ENCODE measurements around the gene RBCK1. TPM values are rescaled to one million over a fixed set of nuclear protein-coding genes. Genes with fewer than 3 reads are reported as not detected.
A peak's percentile ranks its signal among the peaks of the same experiment; 100 is the strongest.
"Not testable (repeated sequence)": the region's sequence is repeated elsewhere in the genome, so short reads cannot be mapped to it uniquely, and the experiment has no call there.

Gene RBCK1
- 44.8 TPM for total RNA-seq
- long read RNA-seq, transcript RBCK1-202 (12 exons, 2,774 nt) = major isoform, 68 of 133 reads
- long read RNA-seq, transcript RBCK1-213 (3 exons, 1,200 nt) = minor isoform, 7 of 133 reads
- long read RNA-seq, partial matches to known transcripts = 42 of 133 reads
- long read RNA-seq, other reads (novel, unspliced or antisense) = 11 of 133 reads

DNA sequence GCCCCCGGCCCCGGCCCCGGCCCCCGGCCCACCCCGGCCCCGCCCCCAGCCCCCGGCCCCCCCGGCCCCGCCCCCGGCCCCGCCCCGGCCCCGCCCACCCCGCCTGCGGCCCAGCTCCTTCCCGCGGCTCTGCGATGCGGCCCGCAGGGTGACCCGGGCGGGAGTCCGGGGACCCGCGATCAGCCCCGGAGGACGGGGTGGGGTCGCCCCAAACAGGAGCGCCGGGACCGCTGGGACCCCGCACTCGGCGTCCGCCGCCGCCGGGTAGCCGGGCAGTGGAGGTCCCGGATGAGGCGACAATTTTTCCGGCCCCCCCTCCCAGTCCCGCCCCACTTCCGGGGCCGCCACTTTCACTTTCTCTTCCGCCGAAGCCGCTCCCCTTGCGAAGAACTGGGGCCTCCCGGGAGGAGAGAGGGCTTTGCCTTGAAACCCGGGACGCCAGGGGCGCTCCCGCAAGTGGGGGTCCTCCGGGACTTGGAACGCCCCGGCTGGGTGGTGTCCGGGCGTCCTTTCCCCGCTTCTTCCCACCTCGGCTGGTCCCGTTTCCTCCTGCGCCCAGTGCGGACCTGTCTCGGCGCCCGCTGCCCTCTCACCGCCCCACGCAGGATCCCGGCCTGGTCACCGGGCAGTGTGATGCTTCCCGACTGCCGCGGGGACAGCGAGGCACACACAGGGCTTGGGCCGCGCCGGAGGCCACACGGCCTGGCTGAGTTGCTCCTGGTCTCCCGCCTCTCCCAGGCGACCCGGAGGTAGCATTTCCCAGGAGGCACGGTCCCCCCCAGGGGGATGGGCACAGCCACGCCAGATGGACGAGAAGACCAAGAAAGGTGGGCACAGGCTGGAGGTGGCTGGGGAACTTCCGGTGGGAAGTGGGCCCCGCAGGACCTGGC lies at the start of gene RBCK1:
Gene RBCK1, plus strand, starts transcription at position 347 of the 890 bp plus-strand sequence. Its CDS starts 459 bp downstream, at position 806.
- DNase-seq (peak; percentile 90), ATAC-seq (peak; percentile 91)
- intact Hi-C loops (cut with micrococcal nuclease) = no loop called here

DNA sequence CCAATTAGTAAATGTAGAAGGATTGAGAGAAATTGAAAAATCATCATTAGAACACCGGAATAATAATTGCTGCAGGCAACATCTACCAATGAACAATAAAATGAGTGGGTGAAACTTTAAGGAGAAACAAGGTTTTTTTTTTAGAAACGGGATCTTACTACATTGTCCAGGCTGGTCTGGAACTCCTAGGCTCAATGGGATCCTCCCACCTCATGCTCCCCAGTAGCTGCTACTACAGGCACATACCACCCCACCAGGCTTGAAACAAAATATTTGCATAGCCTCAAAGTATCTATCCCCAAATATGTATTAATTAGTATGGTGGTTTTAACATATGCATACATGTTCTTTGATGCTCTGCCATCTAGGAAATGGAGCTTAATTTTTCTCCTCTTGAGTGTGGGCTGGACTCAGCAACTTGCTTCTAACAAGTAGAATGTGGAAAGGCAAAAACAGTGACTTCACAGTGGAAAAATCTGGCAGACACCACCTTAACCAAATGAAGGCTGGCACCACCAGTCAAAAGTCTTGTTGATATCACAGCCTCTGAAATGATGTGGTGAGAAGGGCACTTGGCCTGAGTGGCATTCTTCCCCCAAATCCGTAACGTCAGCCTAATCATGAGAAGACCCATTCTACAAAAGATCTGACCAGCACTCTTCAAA lies 49.1 kb upstream of the RBCK1 start:
- DNase-seq (no peak), ATAC-seq (no peak)
- intact Hi-C loops (cut with micrococcal nuclease) = no loop called here

DNA sequence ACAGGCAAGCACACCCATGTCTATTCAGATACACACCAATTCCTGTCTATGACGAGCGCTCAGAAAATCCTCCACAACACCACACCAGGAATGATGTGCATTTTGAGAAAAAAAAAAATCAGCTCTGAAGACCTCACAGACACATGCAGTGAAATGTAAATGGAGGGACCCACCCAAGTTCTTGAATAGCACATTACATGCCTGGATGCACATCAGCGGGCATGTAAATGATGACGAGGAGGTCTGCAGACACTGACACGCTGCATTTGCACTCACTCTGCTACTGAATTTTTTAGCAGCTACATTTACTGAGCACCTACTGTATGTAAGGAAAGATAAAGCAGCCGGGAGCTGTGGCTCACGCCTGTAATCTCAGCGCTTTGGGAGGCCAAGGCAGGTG lies 46.5 kb upstream of the RBCK1 start:
- ATAC-seq (no peak), DNase-seq (no peak)
- intact Hi-C loops (cut with micrococcal nuclease) = no loop called here

- DNase-seq = peak; percentile 93
- intact Hi-C loops (cut with micrococcal nuclease) = no loop called here
- peak; percentile 95 for ATAC-seq
Observed at GRCh38 chr20:362271-363254, 45.5 kb upstream of the RBCK1 start.

DNA sequence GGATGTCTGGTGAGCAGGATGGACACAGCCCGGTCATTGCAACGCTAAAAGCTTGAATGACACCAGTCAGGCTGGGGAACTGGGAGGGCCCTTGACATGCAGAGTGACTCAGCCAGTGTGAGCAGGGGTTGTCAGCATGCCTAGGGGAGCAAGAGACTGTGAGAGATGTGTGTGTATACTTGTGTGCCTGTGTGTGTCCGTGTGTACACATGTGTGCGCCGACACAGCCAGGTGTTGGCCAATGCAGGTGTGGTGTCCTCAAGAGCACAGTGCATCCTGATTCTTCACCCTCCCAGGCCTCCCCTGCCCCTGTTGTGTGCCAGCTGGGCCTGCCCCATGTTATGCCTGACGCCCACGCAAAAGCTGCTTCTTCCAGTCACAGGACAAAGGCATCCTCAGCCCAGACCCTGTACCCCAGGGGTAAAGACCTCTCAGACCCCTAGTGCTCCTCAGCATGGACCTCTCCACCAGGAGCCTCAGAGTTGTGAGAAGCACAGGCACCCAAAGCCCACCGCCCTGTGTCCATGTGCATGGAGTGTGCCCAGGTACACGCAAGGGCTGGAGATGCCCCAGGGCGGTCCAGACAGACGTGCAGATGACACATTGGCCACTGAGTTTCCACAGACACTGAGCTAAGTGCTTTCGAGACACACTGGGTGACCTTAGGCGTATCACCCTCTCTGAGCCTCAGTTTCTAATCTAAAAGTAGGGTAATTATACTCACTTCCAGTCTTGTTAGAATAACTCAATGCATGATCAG lies 44.6 kb upstream of the RBCK1 start:
- intact Hi-C loops (cut with micrococcal nuclease) = no loop called here
- ATAC-seq = no peak
- no peak for DNase-seq

- intact Hi-C loops (cut with micrococcal nuclease) = no loop called here
- DNase-seq = no peak
- no peak for ATAC-seq
Observed at GRCh38 chr20:364905-365794, 42.9 kb upstream of the RBCK1 start.

DNA sequence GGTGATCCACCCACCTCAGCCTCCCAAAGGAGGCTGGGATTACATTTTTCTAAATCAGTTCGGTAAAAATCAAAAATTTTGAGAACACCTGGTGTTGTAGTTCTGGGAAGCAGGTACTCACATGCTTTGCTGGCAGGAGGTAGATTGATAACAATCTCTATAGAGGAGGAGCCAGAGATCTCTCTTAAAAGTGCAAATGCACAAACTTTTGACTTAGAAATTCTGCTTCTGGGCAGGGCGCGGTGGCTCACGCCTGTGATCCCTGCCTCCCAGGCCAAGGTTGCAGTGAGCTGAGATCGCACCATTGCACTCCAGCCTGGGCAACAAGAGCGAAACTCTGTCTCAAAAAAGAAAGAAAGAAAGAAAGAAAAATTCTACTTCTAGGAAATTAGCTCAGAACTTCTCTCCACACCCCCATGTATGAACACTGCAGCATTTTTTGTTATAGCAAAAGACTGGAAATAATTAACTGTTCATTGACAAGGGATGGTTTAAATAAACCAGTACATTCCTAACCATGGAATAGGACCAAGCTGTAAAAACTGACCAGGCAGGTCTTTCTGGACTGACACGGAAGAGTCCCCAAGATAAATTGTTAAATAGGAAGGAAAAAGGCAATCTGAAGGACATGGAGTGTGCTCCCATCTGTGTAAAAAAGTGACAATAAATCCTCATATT lies 41.9 kb upstream of the RBCK1 start:
- ATAC-seq (no peak), DNase-seq (no peak)
- intact Hi-C loops (cut with micrococcal nuclease) = no loop called here

DNA sequence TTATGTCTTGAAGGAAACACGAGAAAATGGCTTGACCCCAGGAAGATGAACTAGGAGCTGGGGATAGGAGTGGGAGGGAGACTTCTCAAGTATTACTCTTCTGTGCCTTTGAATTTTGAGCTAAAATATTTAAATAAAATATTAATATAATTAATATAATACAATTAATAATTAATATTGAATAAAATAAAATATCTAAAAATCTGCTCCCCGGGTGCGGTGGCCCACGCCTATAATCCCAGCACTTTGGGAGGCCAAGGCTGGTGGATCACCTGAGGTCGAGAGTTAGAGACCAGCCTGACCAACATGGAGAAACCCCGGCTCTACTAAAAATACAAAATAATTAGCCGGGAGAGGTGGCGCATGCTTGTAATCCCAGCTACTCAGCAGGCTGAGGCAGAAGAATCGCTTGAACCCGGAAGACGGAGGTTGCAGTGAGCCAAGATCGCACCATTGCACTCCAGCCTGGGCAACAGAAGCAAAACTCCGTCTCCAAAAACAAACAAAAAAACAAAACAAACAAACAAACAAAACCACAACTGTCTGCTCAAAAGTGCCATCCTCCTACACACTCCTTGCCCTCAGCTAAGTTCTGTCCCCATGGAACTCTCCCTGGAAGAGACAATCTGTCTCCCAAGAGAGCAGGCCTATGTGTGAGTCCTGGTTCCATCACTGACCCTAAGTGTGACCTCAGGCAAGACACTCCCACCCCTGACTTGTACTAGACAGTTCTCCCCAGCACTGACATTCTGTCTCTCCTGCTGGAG lies 41.2 kb upstream of the RBCK1 start:
- ATAC-seq (no peak), DNase-seq (no peak)
- intact Hi-C loops (cut with micrococcal nuclease) = no loop called here

GRCh38 chr20:367486-367887 lies 40.6 kb upstream of the RBCK1 start:
- DNase-seq = no peak
- no peak for ATAC-seq
- intact Hi-C loops (cut with micrococcal nuclease) = no loop called here

DNA sequence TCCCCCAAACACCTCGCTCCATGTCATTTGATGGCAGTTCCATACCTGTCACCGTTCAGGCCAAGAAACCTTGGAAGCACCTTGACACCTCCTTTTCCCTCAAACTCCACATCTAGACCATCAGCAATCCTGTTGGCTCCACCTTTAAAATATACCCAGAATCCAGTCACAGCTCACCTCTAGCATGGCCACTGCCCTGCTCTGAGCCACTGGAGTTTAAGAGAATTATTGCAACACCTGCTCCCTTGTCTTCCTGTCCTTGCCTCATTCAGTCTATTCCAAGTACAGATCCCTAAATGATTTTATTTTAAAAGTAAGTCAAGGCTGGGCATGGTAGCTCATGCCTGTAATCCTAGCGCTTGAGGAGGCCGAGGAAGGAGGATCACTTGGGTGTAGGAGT lies 39.2 kb upstream of the RBCK1 start:
- ATAC-seq = no peak
- intact Hi-C loops (cut with micrococcal nuclease) = no loop called here
- DNase-seq = no peak

- DNase-seq = no peak
- ATAC-seq = no peak
- intact Hi-C loops (cut with micrococcal nuclease) = no loop called here
Observed at GRCh38 chr20:370151-370600, 37.9 kb upstream of the RBCK1 start.

DNA sequence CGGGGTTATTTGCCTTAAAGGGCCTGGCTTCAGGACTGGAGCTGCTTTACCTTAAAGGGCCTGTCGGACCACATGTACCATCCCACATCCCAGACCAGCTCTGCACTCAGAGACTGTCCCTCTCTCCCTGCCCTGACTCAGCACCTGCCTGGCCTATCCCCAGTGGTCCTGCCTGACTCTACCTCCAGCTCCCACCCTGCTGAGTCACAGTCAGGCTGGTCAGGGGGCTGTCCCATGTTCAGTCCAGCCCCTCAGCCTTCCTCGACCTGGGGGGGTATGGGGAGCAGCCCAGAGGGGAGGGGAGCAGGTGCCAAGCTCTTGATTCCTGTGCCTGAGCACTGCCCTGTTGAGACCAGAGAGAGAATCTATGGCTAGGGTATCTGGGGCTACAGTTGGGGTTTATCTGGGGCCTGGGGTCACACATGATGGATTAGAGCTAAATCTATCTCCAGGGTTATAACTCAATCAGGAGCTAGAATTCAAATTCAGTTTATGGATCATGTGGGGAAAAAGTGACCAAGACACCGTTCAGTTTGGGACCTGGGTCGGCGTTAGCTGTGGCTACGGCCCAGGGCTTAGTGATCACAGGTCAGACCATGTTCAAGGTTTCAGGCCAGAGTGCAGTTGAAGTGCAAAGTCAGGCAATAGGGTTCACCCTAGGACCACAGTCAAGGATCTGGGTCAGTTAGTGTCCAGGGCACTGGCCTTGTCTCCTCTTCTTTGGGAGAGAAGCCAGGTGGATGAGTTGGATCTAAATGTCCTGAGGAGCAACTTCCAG lies 36.9 kb upstream of the RBCK1 start:
- no peak for DNase-seq
- intact Hi-C loops (cut with micrococcal nuclease) = no loop called here
- no peak for ATAC-seq

DNA sequence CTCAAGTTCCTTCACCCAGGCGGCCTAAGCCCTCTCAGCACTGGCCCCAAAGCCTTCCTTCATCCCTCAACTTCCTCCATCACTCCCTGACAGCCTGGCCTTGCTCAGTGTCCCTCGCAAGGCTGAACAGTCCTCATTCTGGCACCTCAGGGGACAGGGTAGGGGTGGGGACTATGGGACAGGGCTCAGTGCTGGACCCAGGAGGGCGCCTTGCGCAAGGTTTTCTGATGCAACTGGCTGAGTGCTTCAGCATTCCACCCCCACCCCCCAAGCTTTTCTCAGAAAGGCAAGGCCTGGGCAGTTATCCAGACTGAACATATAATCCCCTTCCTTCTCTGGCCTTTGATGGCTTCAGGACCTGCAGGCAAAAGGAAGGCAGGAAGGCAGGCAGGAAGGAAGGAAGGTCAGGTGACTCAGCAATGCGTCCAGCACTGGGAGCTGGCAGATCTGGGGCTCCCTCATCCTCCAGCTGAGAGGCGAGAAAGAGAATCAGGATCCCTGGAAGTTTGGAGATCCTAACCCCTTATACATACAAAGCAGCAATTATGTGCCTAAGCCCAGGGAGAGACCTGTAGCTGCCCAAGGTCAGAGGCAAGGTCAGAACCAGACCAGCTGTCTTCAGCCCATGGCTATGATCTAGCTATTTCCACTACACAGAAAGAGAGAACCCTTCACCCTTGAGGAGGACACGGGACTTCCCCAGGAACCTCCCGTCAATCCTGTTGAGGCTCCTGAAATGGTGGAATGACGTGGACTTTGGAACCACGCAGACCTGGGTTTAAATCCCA lies 36.1 kb upstream of the RBCK1 start:
- DNase-seq (peak; percentile 51), ATAC-seq (peak; percentile 64)
- intact Hi-C loops (cut with micrococcal nuclease) = no loop called here

DNA sequence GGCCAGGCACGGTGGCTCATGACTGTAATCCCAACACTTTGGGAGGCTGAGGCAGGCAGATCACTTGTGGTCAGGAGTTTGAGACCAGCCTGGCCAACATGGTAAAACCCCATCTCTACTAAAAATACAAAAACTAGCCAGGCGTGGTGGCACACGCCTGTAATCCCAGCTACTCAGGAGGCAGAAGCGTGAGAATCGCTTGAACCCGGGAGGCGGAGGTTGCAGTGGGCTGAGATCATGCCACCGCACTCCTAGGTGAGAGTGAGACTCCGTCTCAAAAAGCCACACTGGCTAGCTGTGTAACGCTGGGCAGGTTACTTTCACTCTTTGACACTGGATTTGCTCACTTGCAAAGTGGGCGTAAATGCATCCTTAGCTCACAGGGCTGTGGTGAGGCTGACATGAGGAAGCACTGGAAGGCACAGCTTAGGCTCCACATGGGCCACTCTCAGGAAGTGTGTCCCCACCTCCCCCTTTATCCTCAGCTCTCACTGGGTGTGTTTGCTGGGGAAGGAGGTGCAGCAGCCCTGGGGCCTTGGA lies 35.5 kb upstream of the RBCK1 start:
- intact Hi-C loops (cut with micrococcal nuclease); DNase-seq; ATAC-seq: not testable (repeated sequence)

Measured in left ventricle myocardium superior (tissue), 1 donor.